Ureter (tissue), 1 donor: ENCODE results near the gene HMCN2. TPM values are rescaled to one million over a fixed set of nuclear protein-coding genes. Genes with fewer than 3 reads are reported as not detected.

Experiments used
- DNase-seq: peaks from one replicate; pipeline ENCODE4 v3.0.0-alpha.2; 2020; ENCODE audit warnings: low spot score
- total RNA-seq: library from RNA; stranded (reverse); gene quantifications from one replicate; pipeline ENCODE4 v1.2.4, GENCODE V29; 2023
- donor health status: DM: yes; HTN: yes; CAD: no.

The HMCN2 gene
- total RNA-seq, 1 donor from 2014 or later: 9.5 TPM

GRCh38 chr9:130345009-130345896 is 79.7 kb downstream of the HMCN2 start:
- DNase-seq: no peak

GRCh38 chr9:130345897-130346385 is 80.4 kb downstream of the HMCN2 start:
- DNase-seq: no peak

- no peak for DNase-seq
Measured at GRCh38 chr9:130346431-130346830, 80.9 kb downstream of the HMCN2 start.

- DNase-seq: no peak
Measured at GRCh38 chr9:130347036-130347435, 81.5 kb downstream of the HMCN2 start.

GRCh38 chr9:130347931-130348330 is 82.4 kb downstream of the HMCN2 start:
- DNase-seq: no peak

GRCh38 chr9:130348341-130348740 is 82.8 kb downstream of the HMCN2 start:
- no peak for DNase-seq

- DNase-seq: no peak
Measured at GRCh38 chr9:130348881-130349280, 83.3 kb downstream of the HMCN2 start.

- DNase-seq: no peak
Measured at GRCh38 chr9:130349398-130349797, 83.8 kb downstream of the HMCN2 start.

GRCh38 chr9:130351343-130351742 is 85.8 kb downstream of the HMCN2 start:
- DNase-seq: no peak

- no peak for DNase-seq
Measured at GRCh38 chr9:130352081-130352480, 86.5 kb downstream of the HMCN2 start.

- no peak for DNase-seq
Measured at GRCh38 chr9:130352586-130353285, 87.2 kb downstream of the HMCN2 start.

GRCh38 chr9:130354378-130354777 is 88.8 kb downstream of the HMCN2 start:
- no peak for DNase-seq

- no peak for DNase-seq
Measured at GRCh38 chr9:130354806-130355205, 89.2 kb downstream of the HMCN2 start.

- DNase-seq: no peak
Measured at GRCh38 chr9:130356033-130356432, 90.5 kb downstream of the HMCN2 start.

- DNase-seq: no peak
Measured at GRCh38 chr9:130356877-130357584, 91.5 kb downstream of the HMCN2 start.

GRCh38 chr9:130358928-130359327 is 93.4 kb downstream of the HMCN2 start:
- DNase-seq: no peak

GRCh38 chr9:130359819-130360218 is 94.3 kb downstream of the HMCN2 start:
- DNase-seq: peak; percentile 39

GRCh38 chr9:130360672-130361071 is 95.1 kb downstream of the HMCN2 start:
- DNase-seq: no peak

GRCh38 chr9:130361873-130362362 is 96.4 kb downstream of the HMCN2 start:
- no peak for DNase-seq

GRCh38 chr9:130362691-130363090 is 97.1 kb downstream of the HMCN2 start:
- DNase-seq: no peak

GRCh38 chr9:130363755-130364404 is 98.3 kb downstream of the HMCN2 start:
- no peak for DNase-seq
